Measurements from ENCODE around the gene YIPF3.

Gene YIPF3

GRCh38 chr6:43490523-43490939 lies 26.2 kb downstream of the YIPF3 start:
- no peak for TF ChIP-seq CTCF (IDR thresholded peaks at IDR 0.05; ENCODE audit: extremely low read depth, missing control alignments)
- no peak for DNase-seq (ENCODE audit: low spot score)

GRCh38 chr6:43489277-43490072 lies 27.3 kb downstream of the YIPF3 start:
- DNase-seq (ENCODE audit: low spot score), result no peak
- TF ChIP-seq CTCF (IDR thresholded peaks at IDR 0.05; ENCODE audit: extremely low read depth, missing control alignments), result no peak

- no peak for DNase-seq (ENCODE audit: low spot score)
- no peak for TF ChIP-seq CTCF (IDR thresholded peaks at IDR 0.05; ENCODE audit: extremely low read depth, missing control alignments)
Observed at GRCh38 chr6:43488667-43489276, 28.0 kb downstream of the YIPF3 start.

- TF ChIP-seq CTCF (IDR thresholded peaks at IDR 0.05; ENCODE audit: extremely low read depth, missing control alignments), result no peak
- DNase-seq (ENCODE audit: low spot score), result no peak
Observed at GRCh38 chr6:43481591-43482236, 35.0 kb downstream of the YIPF3 start.

GRCh38 chr6:43481075-43481474 lies 35.7 kb downstream of the YIPF3 start:
- no peak for DNase-seq (ENCODE audit: low spot score)
- no peak for TF ChIP-seq CTCF (IDR thresholded peaks at IDR 0.05; ENCODE audit: extremely low read depth, missing control alignments)

GRCh38 chr6:43478008-43478372 lies 38.7 kb downstream of the YIPF3 start:
- TF ChIP-seq CTCF (IDR thresholded peaks at IDR 0.05; ENCODE audit: extremely low read depth, missing control alignments), result no peak
- no peak for DNase-seq (ENCODE audit: low spot score)

All from GM20000 (cell line).